Peyer's patch (tissue), 4 donors: ENCODE results near the gene SLC25A53.

ENCODE experiments used
- CTCF ChIP-seq, 6 experiments: fragments of 450-650 bp in 4 of 6; fragments of 200-600 bp in 2 of 6; sonication (generic) in 1 of 6; IDR thresholded peaks; one replicate each; pipeline ENCODE4 v1.5.1; 2017 to 2019; ENCODE audit warnings: antibody characterized with exemption in 6 of 6, mild to moderate bottlenecking in 3 of 6, moderate library complexity in 1 of 6
- POLR2A ChIP-seq, 2 donors: fragments of 450-650 bp; IDR thresholded peaks; one replicate each; pipeline ENCODE4 v1.5.1; 2017; ENCODE audit warnings: antibody characterized with exemption in 2 of 2, mild to moderate bottlenecking in 2 of 2, moderate library complexity in 2 of 2

- no peak for TF ChIP-seq CTCF (IDR thresholded peaks at IDR 0.05)
- TF ChIP-seq POLR2A (IDR thresholded peaks at IDR 0.05) = no peak
These were observed 51.2 kb downstream of the SLC25A53 start for GRCh38 chrX:104105330-104106262.
